OCI-LY1 (cell line): Measurements from ENCODE around the gene CPSF4L.

Source experiments
- H2AFZ ChIP-seq: fragments of 200-600 bp; sonication (generic), shearing (Covaris generic); 2 replicates; pipeline ENCODE4 v1.6.0; 2014; ENCODE audit warnings: antibody characterized with exemption, mild to moderate bottlenecking, low read length
- H3F3A ChIP-seq: fragments of 200-600 bp; sonication (generic), shearing (Covaris generic); 2 replicates; pipeline ENCODE4 v1.6.0; 2014; ENCODE audit warnings: mild to moderate bottlenecking, antibody characterized with exemption, low read length, moderate library complexity; ENCODE audit not compliant: insufficient read depth
- H3K27ac ChIP-seq: fragments of 200-600 bp; sonication (generic); 2 replicates; pipeline ENCODE4 v1.5.1; 2014; ENCODE audit warnings: low read length, mixed run types, mild to moderate bottlenecking, low read depth; ENCODE audit not compliant: poor library complexity, severe bottlenecking
- H3K27me3 ChIP-seq: fragments of 200-600 bp; sonication (generic); 2 replicates; pipeline ENCODE4 v1.6.0; 2014; ENCODE audit warnings: antibody characterized with exemption, mild to moderate bottlenecking, low read length, moderate library complexity; ENCODE audit not compliant: insufficient read depth
- H3K36me3 ChIP-seq: fragments of 200-600 bp; sonication (generic); 2 replicates; pipeline ENCODE4 v1.6.1; 2014; ENCODE audit warnings: mild to moderate bottlenecking, antibody characterized with exemption, low read length, moderate library complexity, mixed read lengths; ENCODE audit not compliant: insufficient read depth
- H3K4me1 ChIP-seq: fragments of 200-600 bp; sonication (generic); 2 replicates; pipeline ENCODE4 v1.5.1; 2014; ENCODE audit warnings: mild to moderate bottlenecking, low read length, moderate library complexity; ENCODE audit not compliant: insufficient read depth, severe bottlenecking
- H3K4me2 ChIP-seq: fragments of 200-600 bp; sonication (generic), shearing (Covaris generic); 2 replicates; pipeline ENCODE4 v1.6.1; 2014; ENCODE audit warnings: low read length
- H3K4me3 ChIP-seq: fragments of 200-600 bp; sonication (generic); 2 replicates; pipeline ENCODE4 v1.5.1; 2014; ENCODE audit warnings: low read length, low read depth, mild to moderate bottlenecking, mixed read lengths; ENCODE audit not compliant: poor library complexity, severe bottlenecking
- H3K79me2 ChIP-seq: fragments of 200-600 bp; shearing (Covaris generic); 2 replicates; pipeline ENCODE4 v1.6.1; 2016; ENCODE audit warnings: mixed run types, low read length, mixed read lengths; ENCODE audit not compliant: insufficient read depth
- H3K9ac ChIP-seq: fragments of 200-600 bp; sonication (generic), shearing (Covaris generic); 2 replicates; pipeline ENCODE4 v1.6.1; 2014; ENCODE audit warnings: mild to moderate bottlenecking, low read length, mixed read lengths
- H3K9me2 ChIP-seq: fragments of 200-600 bp; sonication (generic), shearing (Covaris generic); 2 replicates; pipeline ENCODE4 v1.6.1; 2014; ENCODE audit warnings: low read depth, mild to moderate bottlenecking, low read length, mixed read lengths
- H3K9me3 ChIP-seq: fragments of 200-600 bp; shearing (Covaris generic); 2 replicates; pipeline ENCODE4 v1.6.1; 2014; ENCODE audit warnings: low read length, mixed read lengths
- H4K20me1 ChIP-seq: fragments of 200-600 bp; sonication (generic), shearing (Covaris generic); 2 replicates; pipeline ENCODE4 v1.6.0; 2016; ENCODE audit warnings: mild to moderate bottlenecking, low read length; ENCODE audit not compliant: insufficient read depth
- CTCF ChIP-seq: fragments of 200-600 bp; sonication (generic), shearing (Covaris generic); IDR thresholded peaks from 2 replicates; pipeline ENCODE4 v1.5.1; 2017; ENCODE audit warnings: mild to moderate bottlenecking, antibody characterized with exemption, low read length, moderate library complexity, mixed read lengths
- EZH2 ChIP-seq: fragments of 200-600 bp; sonication (generic), shearing (Covaris generic); IDR thresholded peaks from 2 replicates; pipeline ENCODE4 v1.8.0; 2017; ENCODE audit warnings: borderline replicate concordance, mixed run types, mild to moderate bottlenecking, antibody characterized with exemption, low read length, moderate library complexity, mixed read lengths

CPSF4L gene

GRCh38 chr17:73291260-73291801, 29.7 kb upstream of the CPSF4L start:
- no peaks in the 10 kb centered on the region; the same call in 1 of the 2 replicates for H3K27me3 ChIP-seq
- H3F3A ChIP-seq, result no peaks in the 10 kb centered on the region
- H3K27ac ChIP-seq, result no peak overlapping the region
- H3K9ac ChIP-seq, result no peak overlapping the region
- no peaks in the 10 kb centered on the region for H3K9me2 ChIP-seq
- no peaks in the 10 kb centered on the region for H3K4me1 ChIP-seq
- H4K20me1 ChIP-seq, result no peaks in the 10 kb centered on the region
- H3K4me2 ChIP-seq, result no peak overlapping the region
- no peak overlapping the region for H2AFZ ChIP-seq
- no peaks in the 10 kb centered on the region for H3K9me3 ChIP-seq
- no peak for TF ChIP-seq CTCF
- no peak for TF ChIP-seq EZH2
- no peaks in the 10 kb centered on the region for H3K36me3 ChIP-seq
- H3K4me3 ChIP-seq, result no peak overlapping the region
- H3K79me2 ChIP-seq, result no peaks in the 10 kb centered on the region

- Histone ChIP-seq H3K4me2 (no peak overlapping the region), H3K27ac (no peak overlapping the region), H3K27me3 (no peaks in the 10 kb centered on the region; the same call in 1 of the 2 replicates), H2AFZ (no peak overlapping the region), H3F3A (no peaks in the 10 kb centered on the region), H3K9ac (no peak overlapping the region), H3K36me3 (no peaks in the 10 kb centered on the region), H3K4me3 (no peak overlapping the region), H3K9me2 (no peaks in the 10 kb centered on the region), H3K4me1 (no peaks in the 10 kb centered on the region), H4K20me1 (no peaks in the 10 kb centered on the region), H3K9me3 (no peaks in the 10 kb centered on the region), H3K79me2 (no peaks in the 10 kb centered on the region)
- no peak for TF ChIP-seq CTCF
- no peak for TF ChIP-seq EZH2
Measured at GRCh38 chr17:73290399-73291259, 28.9 kb upstream of the CPSF4L start.

GRCh38 chr17:73289549-73290254, 28.0 kb upstream of the CPSF4L start:
- no peaks in the 10 kb centered on the region for H4K20me1 ChIP-seq
- no peak for TF ChIP-seq EZH2
- no peak for TF ChIP-seq CTCF
- no peak overlapping the region for H3K4me3 ChIP-seq
- H3F3A ChIP-seq, result no peaks in the 10 kb centered on the region
- H3K79me2 ChIP-seq, result no peaks in the 10 kb centered on the region
- H3K9me2 ChIP-seq, result no peaks in the 10 kb centered on the region
- no peaks in the 10 kb centered on the region for H3K36me3 ChIP-seq
- no peak overlapping the region for H3K9ac ChIP-seq
- no peaks in the 10 kb centered on the region for H3K9me3 ChIP-seq
- no peaks in the 10 kb centered on the region; the same call in 1 of the 2 replicates for H3K27me3 ChIP-seq
- no peaks in the 10 kb centered on the region for H3K4me1 ChIP-seq
- H2AFZ ChIP-seq, result no peak overlapping the region
- H3K4me2 ChIP-seq, result no peak overlapping the region
- no peak overlapping the region for H3K27ac ChIP-seq
